NK-92 (cell line): Measurements from ENCODE around the gene SCNN1B.
"Not testable (repeated sequence)": the region's sequence is repeated elsewhere in the genome, so short reads cannot be mapped to it uniquely, and the experiment has no call there.

Experiments used
- DNase-seq: peaks from one replicate; lab custom pipeline; 2025; ENCODE audit not compliant: unreplicated experiment; lab: John Stamatoyannopoulos, UW

Gene SCNN1B

GRCh38 chr16:23351360-23351759 lies 49.3 kb downstream of the SCNN1B start:
- DNase-seq: no peak

DNA sequence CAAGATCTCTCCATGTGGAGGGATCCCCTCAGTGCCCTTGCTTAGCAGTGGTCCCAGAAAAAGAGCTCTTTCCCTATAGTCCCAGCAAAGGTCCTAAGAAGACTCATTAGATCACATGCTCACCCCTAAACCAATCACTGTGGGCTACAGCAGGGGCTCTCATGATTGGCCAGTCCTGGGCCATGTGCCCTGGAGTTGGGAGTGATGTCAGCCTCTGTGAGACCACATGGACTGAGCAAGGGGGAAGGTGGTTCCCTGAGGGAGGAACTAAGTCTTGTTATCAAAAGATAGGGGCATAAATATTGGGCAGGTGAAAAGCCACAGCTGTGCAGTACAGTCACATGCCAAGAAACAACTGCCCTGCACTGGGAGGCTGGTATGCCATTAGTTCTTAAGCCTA lies 51.3 kb downstream of the SCNN1B start:
- DNase-seq: no peak

- DNase-seq: no peak
These were observed 52.1 kb downstream of the SCNN1B start for GRCh38 chr16:23354246-23354645.

- DNase-seq: no peak
These were observed 53.1 kb downstream of the SCNN1B start for GRCh38 chr16:23355106-23355670.

- DNase-seq: no peak
These were observed 54.8 kb downstream of the SCNN1B start for GRCh38 chr16:23356941-23357340.

- DNase-seq: no peak
These were observed 55.7 kb downstream of the SCNN1B start for GRCh38 chr16:23357761-23358290.

- no peak for DNase-seq
These were observed 57.1 kb downstream of the SCNN1B start for GRCh38 chr16:23359092-23359760.

DNA sequence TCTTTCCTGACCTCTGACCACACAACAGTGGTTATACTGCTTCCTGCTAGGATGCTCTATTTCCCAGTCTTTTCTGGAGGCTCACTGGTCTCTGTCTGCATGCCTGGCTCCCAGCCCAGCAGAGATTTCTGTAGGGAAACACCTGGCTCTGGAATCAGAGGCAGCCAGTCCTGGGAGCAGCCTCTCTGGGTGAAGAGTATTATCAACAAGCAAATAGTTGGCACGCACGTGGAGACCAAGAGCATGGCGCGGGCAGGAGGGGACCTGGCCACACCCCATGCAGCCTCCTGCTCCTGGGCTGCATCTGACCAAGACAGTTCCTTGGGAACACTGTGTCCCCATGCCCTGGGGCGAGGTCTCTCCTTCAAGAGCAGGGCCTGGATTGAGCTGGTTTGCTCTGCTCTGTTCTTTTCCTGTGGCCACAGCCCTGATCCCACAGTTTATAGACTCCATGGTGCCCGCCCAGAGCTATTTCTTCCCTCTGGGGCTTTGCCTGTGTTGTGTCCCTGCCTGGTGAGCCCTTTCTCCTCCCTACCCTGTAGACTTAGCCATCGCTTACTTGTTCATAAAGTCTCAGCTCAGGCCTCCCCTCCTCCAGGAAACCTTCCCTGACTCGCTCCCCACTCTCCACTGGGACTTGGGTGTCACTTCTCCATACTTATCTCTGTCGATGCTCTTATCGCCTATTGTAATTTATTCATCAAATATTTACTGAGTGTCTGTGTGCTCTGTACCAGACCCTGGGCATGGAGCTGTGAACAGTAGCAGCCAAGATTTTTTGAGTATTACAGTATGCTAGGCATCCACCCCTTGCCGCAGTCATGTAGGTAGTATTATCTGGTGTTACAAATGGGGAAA lies 60.6 kb downstream of the SCNN1B start:
- DNase-seq: no peak

- no peak for DNase-seq
These were observed 63.6 kb downstream of the SCNN1B start for GRCh38 chr16:23365602-23366240.

DNA sequence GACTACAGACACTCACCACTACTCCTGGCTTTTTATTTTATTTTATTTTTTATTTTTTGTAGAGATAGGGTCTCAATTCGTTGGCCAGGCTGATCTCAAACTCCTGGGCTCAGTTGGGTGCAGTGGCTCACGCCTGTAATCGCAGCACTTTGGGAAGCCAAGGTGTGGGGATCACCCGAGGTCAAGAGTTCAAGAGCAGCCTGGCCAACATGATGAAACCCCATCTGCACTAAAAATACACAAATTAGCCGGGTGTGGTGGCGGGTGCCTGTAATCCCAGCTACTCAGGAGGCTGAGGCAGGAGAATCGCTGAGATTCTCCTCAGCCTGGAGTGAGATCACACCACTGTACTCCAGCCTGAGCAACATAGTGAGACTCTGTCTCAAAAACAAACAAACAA lies 64.2 kb downstream of the SCNN1B start:
- DNase-seq: not testable (repeated sequence)

DNA sequence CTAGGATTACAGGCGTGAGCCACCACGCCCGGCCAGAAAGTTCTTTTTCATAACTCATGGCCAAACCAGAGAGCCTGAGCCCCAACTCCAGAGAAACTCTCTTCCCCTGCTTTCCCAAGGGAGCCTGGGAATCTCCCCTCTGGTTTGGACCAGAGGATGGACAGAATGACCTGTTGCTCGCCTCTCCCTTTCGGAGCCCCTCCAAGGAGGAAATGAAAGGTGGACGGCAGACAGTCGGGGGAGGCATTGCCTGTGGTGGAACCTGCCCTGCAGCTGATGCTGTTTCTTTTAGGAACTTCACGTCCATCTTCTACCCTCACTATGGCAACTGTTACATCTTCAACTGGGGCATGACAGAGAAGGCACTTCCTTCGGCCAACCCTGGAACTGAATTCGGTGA lies 65.5 kb downstream of the SCNN1B start:
- DNase-seq: no peak

GRCh38 chr16:23367988-23368387 lies 65.9 kb downstream of the SCNN1B start:
- no peak for DNase-seq

DNA sequence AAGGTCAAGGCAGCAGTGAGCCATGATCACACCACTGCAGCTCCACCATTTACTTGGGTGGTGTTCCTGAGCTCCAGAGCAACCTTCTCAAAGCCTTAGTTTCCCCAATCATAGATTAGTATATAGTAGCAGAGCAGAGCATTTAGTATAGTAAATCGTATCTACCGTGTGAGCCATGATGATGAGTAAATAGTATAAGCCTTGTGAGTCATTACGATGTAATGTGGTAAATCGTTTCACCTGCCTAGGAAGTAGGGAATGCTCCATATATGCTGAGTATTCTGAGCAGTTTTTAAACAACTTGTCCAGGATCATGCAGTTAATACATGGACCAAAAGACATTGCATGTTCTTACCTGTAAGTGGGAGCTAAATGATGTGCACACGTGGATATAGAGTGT lies 66.4 kb downstream of the SCNN1B start:
- DNase-seq: no peak

- DNase-seq: no peak
These were observed 67.3 kb downstream of the SCNN1B start for GRCh38 chr16:23369416-23369815.

GRCh38 chr16:23371368-23371767 lies 69.3 kb downstream of the SCNN1B start:
- DNase-seq: no peak

DNA sequence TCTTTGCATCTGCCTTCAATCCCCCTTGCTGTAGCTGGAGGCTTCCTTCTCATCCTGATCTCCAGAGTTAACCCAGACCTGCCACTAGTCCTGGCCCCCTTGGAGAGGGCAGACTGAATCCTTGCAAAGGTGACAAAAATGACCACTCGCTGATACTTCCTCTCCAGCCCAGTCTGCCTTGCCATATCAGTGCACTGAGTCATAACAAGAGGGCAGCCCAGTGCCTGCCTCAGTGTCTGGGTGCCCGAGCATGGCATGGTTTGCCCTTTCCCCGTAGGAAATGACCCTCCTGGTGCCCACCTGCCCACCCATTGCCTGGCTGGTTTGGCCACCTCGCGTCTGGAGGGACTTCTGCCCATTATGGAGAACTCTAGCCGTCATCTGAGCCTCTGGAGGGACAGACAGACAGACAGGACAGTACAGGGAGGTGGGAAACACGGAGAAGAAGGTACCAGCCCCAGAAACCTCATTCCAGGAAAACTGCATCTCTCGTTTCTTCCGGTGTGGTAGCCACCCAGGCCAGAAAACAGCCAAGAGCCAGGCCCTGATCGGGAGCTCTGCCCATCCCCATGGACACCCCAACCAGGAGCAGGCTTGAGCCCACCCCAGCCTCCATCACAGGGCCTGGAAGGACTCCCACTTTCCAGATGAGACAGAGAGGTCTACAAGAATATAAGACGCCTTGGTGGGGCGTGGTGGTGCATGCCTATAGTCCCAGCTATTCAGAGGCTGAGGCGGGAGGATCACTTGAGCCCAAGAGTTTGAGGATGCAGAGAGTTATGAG lies 71.5 kb downstream of the SCNN1B start:
- no peak for DNase-seq

DNA sequence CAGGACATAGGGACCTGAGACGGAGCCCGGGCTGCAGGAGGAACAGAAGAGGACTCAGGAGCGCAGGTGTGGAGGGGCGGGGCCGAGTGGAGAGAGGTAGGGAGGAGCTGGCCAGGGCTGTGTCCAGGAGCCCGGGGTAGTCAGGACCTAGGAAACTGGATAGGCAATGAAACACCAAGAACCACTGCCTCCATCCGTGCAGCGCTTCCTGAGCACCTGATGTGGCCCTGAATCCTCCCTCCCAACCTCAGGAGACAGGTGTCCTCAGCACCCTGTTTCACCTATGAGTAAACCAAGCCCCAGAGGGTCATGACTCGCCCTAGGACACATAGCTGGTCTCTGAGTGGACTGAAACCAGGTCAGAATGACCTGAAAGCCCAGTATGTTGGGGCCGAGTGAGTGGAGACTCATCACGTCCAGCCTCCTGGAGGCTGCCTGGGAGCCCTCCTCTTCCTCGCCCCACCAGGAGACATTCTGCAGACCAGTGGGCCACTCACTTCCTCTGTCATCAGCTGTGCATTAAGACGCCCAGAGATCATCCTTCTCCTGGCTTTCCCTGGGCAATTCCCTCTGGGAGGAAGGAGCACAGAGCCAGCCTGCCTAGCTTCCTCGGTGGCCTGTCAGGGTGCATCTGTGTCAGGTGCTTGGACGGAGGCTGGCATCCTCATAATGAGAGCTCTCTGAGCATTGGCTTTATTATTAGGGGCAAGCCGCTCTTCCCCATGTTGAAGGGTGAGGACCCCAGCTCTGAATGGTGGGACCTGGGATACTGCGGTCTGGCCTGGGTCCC lies 72.8 kb downstream of the SCNN1B start:
- no peak for DNase-seq

DNA sequence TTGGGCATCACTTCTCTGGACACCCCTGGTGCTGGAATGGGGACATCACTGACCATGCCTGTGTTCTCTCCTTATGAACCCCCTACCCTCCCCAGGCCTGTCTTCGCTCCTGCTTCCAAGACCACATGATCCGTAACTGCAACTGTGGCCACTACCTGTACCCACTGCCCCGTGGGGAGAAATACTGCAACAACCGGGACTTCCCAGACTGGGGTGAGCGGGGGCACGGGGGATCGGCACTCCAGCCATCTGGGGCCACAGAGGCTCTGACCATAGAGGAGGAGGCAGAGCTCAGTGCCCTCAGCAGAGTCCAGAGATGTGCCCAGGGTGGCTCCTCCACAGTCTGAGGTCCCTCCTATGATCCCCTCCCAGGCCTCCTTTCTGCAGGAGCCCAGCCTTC lies 73.5 kb downstream of the SCNN1B start:
- no peak for DNase-seq

DNA sequence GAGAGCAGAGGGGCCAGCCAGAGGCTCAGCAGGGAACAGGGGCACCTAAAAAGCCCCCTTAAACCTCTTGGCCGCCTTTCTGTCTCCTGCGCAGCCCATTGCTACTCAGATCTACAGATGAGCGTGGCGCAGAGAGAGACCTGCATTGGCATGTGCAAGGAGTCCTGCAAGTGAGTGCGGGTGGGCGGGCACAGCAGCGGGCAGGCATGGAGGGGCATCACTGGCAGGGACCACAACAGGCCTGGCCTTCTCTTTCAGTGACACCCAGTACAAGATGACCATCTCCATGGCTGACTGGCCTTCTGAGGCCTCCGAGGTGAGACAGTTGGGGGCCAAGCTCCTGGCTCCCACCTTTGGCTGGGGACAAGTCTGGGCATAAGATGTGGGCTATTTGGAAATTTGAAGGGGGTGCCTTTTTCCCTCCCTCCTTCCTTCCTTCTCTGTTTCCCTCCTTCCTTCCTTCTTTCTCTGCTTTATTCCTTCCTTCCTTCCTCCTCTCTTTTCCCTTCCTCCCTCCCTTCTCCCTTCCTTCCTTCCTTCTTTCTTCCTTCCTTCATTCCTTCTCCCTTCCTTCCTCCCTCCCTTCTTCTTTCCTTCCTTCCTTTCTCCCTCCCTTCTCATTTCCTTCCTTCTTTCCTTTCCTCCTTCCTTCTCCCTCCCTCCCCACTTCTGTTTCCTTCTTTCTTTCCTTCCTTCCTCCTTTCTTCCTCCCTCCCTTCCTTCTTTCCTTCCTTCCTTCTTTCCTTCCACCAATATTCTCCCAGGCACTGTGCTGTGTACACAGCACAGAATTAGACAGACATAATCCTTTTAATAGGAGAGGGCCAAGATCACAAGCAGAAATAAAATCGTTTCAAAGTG lies 75.2 kb downstream of the SCNN1B start:
- DNase-seq: no peak
